ENCODE measurements around the gene LAMA3. TPM values are rescaled to one million over a fixed set of nuclear protein-coding genes. Genes with fewer than 3 reads are reported as not detected.
A peak's percentile ranks its signal among the peaks of the same experiment; 100 is the strongest.

LAMA3 gene
- total and polyA plus RNA-seq, 9 donors: 2.3 to 8.7 (median 3.6) TPM

- H3K27ac ChIP-seq (ENCODE audit: low read length): no peak overlapping the region
- H3K4me1 ChIP-seq (ENCODE audit: control insufficient read depth, insufficient read depth, low read length): peaks cover 8% of the 10 kb centered on the region
- 95% methylated on average over 3 of the region's 5 CpGs for WGBS (ENCODE audit: insufficient coverage)
- H3K36me3 ChIP-seq (ENCODE audit: control insufficient read depth, insufficient read depth, low read length): no peaks in the 10 kb centered on the region
- no peak for DNase-seq
- H3K27me3 ChIP-seq (ENCODE audit: control insufficient read depth, insufficient read depth, low read length): no peaks in the 10 kb centered on the region
- no peak overlapping the region for H3K4me3 ChIP-seq (ENCODE audit: low read length)
- no peaks in the 10 kb centered on the region for H3K9me3 ChIP-seq (replicated peaks; ENCODE audit: control insufficient read depth, low read depth, low read length)
Measured at GRCh38 chr18:23956483-23956882, 267.2 kb downstream of the LAMA3 start.

DNA sequence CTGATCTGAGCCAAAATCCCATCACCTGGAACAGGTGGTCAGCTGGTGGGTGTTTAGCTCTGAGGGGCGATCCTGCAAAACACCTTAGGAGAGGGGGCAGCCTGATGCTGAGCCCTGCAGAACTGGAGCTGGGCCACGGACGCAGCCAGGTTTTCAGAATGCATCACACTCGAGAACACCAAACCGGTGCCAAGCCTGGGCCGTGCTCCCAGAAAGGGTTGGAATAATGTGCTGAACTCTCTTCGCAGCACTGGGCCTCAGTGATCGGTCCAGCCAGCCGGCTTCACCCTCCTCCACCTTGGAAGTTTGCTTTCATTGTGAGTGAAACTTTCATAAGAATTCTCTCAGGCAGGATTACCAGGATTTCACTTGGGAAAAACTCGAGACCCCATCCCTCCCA is 268.8 kb downstream of the LAMA3 start:
- Histone ChIP-seq H3K36me3 (ENCODE audit: control insufficient read depth, insufficient read depth, low read length) (no peaks in the 10 kb centered on the region), H3K4me3 (ENCODE audit: low read length) (no peak overlapping the region), H3K27ac (ENCODE audit: low read length) (no peak overlapping the region), H3K4me1 (ENCODE audit: control insufficient read depth, insufficient read depth, low read length) (peaks cover 8% of the 10 kb centered on the region), H3K9me3 (replicated peaks; ENCODE audit: control insufficient read depth, low read depth, low read length) (no peaks in the 10 kb centered on the region), H3K27me3 (ENCODE audit: control insufficient read depth, insufficient read depth, low read length) (no peaks in the 10 kb centered on the region)
- WGBS (ENCODE audit: insufficient coverage): 0% methylated on average over 5 of the region's 10 CpGs
- DNase-seq: peak; percentile 86

DNA sequence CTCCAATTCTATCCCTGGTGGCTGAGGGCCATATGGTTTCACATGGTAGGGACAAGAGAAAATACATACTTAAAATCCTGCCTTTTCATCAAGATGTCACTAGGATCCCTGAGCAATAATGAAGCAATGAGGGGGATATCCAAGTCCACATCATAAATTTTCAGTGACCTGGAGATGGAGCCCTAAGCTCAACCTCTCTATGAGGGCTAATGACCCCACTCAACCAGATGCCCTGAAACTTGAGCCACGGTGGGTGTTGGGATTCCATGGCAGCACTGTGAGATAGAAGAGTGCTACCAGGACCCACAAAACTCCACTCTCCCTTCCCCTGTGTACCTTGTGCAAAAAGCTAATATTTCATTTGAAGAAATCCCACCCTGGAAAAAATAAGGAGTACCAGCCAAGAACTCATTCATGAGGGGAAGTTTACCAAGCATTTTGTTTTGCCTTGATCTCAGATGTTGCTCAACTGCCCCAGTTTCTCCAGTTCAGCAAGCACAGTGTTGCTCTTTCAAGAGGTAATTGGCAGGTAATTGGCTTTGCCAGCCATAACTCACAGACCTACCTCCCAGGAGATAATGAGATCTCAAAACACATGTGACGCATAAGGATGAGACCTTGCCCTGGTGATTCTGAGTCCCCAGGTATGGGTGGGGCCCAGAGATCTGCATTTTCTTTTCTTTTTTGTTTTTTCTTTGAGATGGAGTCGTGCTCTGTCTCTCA is 274.4 kb downstream of the LAMA3 start:
- DNase-seq: no peak
- H3K4me1 ChIP-seq (ENCODE audit: control insufficient read depth, insufficient read depth, low read length): peaks cover 5% of the 10 kb centered on the region
- no CpG with 5 or more reads among the region's 3 CpGs for WGBS (ENCODE audit: insufficient coverage)
- no peaks in the 10 kb centered on the region for H3K27me3 ChIP-seq (ENCODE audit: control insufficient read depth, insufficient read depth, low read length)
- H3K4me3 ChIP-seq (ENCODE audit: low read length): no peak overlapping the region
- H3K9me3 ChIP-seq (replicated peaks; ENCODE audit: control insufficient read depth, low read depth, low read length): no peaks in the 10 kb centered on the region
- no peak overlapping the region for H3K27ac ChIP-seq (ENCODE audit: low read length)
- no peaks in the 10 kb centered on the region for H3K36me3 ChIP-seq (ENCODE audit: control insufficient read depth, insufficient read depth, low read length)

DNA sequence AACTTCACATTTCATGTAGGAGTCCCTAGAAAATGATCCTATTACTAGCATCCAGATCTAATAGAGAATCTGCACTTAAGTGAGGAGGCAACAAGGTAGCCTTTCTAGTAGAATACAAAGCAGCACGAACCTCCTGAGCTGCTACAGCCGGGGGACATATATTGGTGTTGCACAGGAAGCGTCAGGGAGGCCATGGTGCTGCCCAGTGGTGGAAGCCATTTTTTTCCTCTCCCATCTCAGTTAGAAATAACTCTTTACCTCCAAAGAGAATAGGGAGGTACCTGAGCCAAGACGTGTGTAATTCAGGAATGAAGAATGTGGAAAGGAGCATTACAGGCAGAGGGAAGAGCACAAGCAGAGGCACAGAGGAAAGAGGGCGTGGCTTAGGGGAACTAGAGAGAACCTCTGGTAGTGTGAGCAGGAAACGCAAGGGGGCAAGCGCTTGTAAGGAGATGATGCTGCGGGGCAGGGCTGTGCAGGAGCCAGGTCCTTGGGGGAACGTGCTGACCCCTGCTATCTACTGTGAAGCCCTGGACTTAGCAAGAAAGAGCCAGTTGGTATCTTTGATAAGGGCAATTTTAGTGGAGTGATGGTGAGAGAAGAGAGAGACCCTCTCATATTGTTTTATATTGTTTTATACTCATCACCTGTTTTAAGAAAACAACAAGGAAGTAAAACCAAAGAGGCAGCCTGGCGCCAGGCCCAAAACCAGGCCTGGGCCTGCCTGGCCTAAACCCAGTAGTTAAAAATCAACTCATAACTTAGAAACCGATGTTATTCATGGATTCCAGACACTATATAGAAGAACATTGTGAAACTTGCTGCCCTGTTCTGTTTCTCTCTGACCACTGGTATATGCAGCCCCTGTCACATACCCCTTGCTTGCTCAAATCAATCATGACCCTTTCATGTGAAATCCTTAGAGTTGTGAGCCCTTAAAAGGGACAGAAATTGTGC is 275.3 kb downstream of the LAMA3 start:
- Histone ChIP-seq H3K9me3 (replicated peaks; ENCODE audit: control insufficient read depth, low read depth, low read length) (no peaks in the 10 kb centered on the region), H3K4me3 (ENCODE audit: low read length) (no peak overlapping the region), H3K4me1 (ENCODE audit: control insufficient read depth, insufficient read depth, low read length) (no peaks in the 10 kb centered on the region), H3K36me3 (ENCODE audit: control insufficient read depth, insufficient read depth, low read length) (no peaks in the 10 kb centered on the region), H3K27me3 (ENCODE audit: control insufficient read depth, insufficient read depth, low read length) (no peaks in the 10 kb centered on the region), H3K27ac (ENCODE audit: low read length) (no peak overlapping the region)
- WGBS (ENCODE audit: insufficient coverage): 74% methylated on average over 7 of the region's 11 CpGs
- no peak for DNase-seq

DNA sequence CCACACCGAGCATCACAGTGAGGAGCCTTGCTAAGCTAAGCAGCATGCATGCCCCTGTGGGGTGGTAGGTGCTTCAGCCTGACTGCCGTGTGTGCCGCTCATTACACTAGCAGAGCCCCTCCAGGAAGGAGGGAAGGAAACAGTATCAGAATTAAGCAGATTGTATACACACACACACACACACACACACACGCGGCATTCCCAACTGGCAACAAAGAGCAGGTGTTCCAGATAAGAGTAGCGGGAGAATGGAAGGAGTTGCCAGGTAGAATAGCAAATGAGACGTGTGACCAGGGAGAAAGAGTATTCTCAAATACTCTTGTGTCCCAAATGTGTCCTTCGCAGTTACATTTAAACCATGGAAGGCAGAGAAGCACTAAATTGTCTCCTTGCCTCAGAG is 277.7 kb downstream of the LAMA3 start:
- no peaks in the 10 kb centered on the region for H3K4me1 ChIP-seq (ENCODE audit: control insufficient read depth, insufficient read depth, low read length)
- DNase-seq: no peak
- no peaks in the 10 kb centered on the region for H3K36me3 ChIP-seq (ENCODE audit: control insufficient read depth, insufficient read depth, low read length)
- no peaks in the 10 kb centered on the region for H3K27me3 ChIP-seq (ENCODE audit: control insufficient read depth, insufficient read depth, low read length)
- WGBS (ENCODE audit: insufficient coverage): 74% methylated on average over 3 of the region's 8 CpGs
- no peak overlapping the region for H3K27ac ChIP-seq (ENCODE audit: low read length)
- no peak overlapping the region for H3K4me3 ChIP-seq (ENCODE audit: low read length)
- H3K9me3 ChIP-seq (replicated peaks; ENCODE audit: control insufficient read depth, low read depth, low read length): no peaks in the 10 kb centered on the region

- Histone ChIP-seq H3K4me1 (ENCODE audit: control insufficient read depth, insufficient read depth, low read length) (no peaks in the 10 kb centered on the region), H3K4me3 (ENCODE audit: low read length) (no peak overlapping the region), H3K9me3 (replicated peaks; ENCODE audit: control insufficient read depth, low read depth, low read length) (no peaks in the 10 kb centered on the region), H3K36me3 (ENCODE audit: control insufficient read depth, insufficient read depth, low read length) (no peaks in the 10 kb centered on the region), H3K27ac (ENCODE audit: low read length) (no peak overlapping the region), H3K27me3 (ENCODE audit: control insufficient read depth, insufficient read depth, low read length) (no peaks in the 10 kb centered on the region)
- WGBS (ENCODE audit: insufficient coverage): 58% methylated on average over 5 of the region's 9 CpGs
- DNase-seq: no peak
Measured at GRCh38 chr18:23967321-23968089, 278.3 kb downstream of the LAMA3 start.

GRCh38 chr18:23968638-23969604 is 279.7 kb downstream of the LAMA3 start:
- Histone ChIP-seq H3K27ac (ENCODE audit: low read length) (no peak overlapping the region), H3K4me1 (ENCODE audit: control insufficient read depth, insufficient read depth, low read length) (no peaks in the 10 kb centered on the region), H3K4me3 (ENCODE audit: low read length) (no peak overlapping the region), H3K27me3 (ENCODE audit: control insufficient read depth, insufficient read depth, low read length) (no peaks in the 10 kb centered on the region), H3K36me3 (ENCODE audit: control insufficient read depth, insufficient read depth, low read length) (no peaks in the 10 kb centered on the region), H3K9me3 (replicated peaks; ENCODE audit: control insufficient read depth, low read depth, low read length) (no peaks in the 10 kb centered on the region)
- WGBS (ENCODE audit: insufficient coverage): 88% methylated on average over 1 of the region's 4 CpGs
- no peak for DNase-seq

- no peak for DNase-seq
- no peak overlapping the region for H3K27ac ChIP-seq (ENCODE audit: low read length)
- H3K4me1 ChIP-seq (ENCODE audit: control insufficient read depth, insufficient read depth, low read length): no peaks in the 10 kb centered on the region
- no peak overlapping the region for H3K4me3 ChIP-seq (ENCODE audit: low read length)
- 96% methylated on average over 3 of the region's 6 CpGs for WGBS (ENCODE audit: insufficient coverage)
- H3K27me3 ChIP-seq (ENCODE audit: control insufficient read depth, insufficient read depth, low read length): no peaks in the 10 kb centered on the region
- no peaks in the 10 kb centered on the region for H3K36me3 ChIP-seq (ENCODE audit: control insufficient read depth, insufficient read depth, low read length)
- no peaks in the 10 kb centered on the region for H3K9me3 ChIP-seq (replicated peaks; ENCODE audit: control insufficient read depth, low read depth, low read length)
Measured at GRCh38 chr18:23969664-23970063, 280.4 kb downstream of the LAMA3 start.
